Ascending aorta (tissue), 2 donors: ENCODE data around the gene CPNE1. TPM values are rescaled to one million over a fixed set of nuclear protein-coding genes. Genes with fewer than 3 reads are reported as not detected.
"Not testable (repeated sequence)": the region's sequence is repeated elsewhere in the genome, so short reads cannot be mapped to it uniquely, and the experiment has no call there.

Experiments used
- DNase-seq, 2 donors: peaks; one replicate each; pipeline ENCODE4 v3.0.0-alpha.2; 2019; ENCODE audit warnings: low spot score in 2 of 2
- H3K27ac ChIP-seq, 2 donors: fragments of 200-600 bp; sonication (generic); one replicate each; pipeline ENCODE4 v1.5.1; 2016 to 2017; ENCODE audit warnings: mild to moderate bottlenecking in 1 of 2
- H3K27me3 ChIP-seq: fragments of 200-600 bp; sonication (generic); one replicate; pipeline ENCODE4 v1.5.1; 2017
- H3K36me3 ChIP-seq, 2 donors: fragments of 200-600 bp; sonication (generic); one replicate each; pipeline ENCODE4 v1.5.1; 2016
- H3K4me1 ChIP-seq, 2 donors: fragments of 200-600 bp; sonication (generic); one replicate each; pipeline ENCODE4 v1.5.1; 2016 to 2017; ENCODE audit warnings: mild to moderate bottlenecking in 1 of 2
- H3K4me3 ChIP-seq, 2 donors: fragments of 200-600 bp; sonication (generic); one replicate each; pipeline ENCODE4 v1.5.1; 2016 to 2017; ENCODE audit warnings: mild to moderate bottlenecking in 1 of 2
- H3K9me3 ChIP-seq, 2 donors: fragments of 200-600 bp; sonication (generic); one replicate each; pipeline ENCODE4 v1.5.1; 2016
- CTCF ChIP-seq, 3 experiments: fragments of 200-600 bp in 2 of 3; fragments of 450-650 bp in 1 of 3; sonication (generic) in 2 of 3; IDR thresholded peaks; one replicate each; pipeline ENCODE4 v1.5.1; 2016 to 2019; ENCODE audit warnings: antibody characterized with exemption in 3 of 3, mild to moderate bottlenecking in 1 of 3, moderate library complexity in 1 of 3
- intact Hi-C: fragments of 100-400 bp; cut with DNase I; formaldehyde crosslinking; loops from one replicate; pipeline ENCODE4 v1.15.1; 2023
- total RNA-seq: library from RNA; depleted of rRNA; stranded (reverse); fragments of >200 nt; gene quantifications from one replicate; pipeline ENCODE4 v1.1.0, GENCODE V29; 2016

Gene CPNE1
- total RNA-seq, 1 donor from 2014 or later, result 208 TPM

- Histone ChIP-seq H3K36me3 (peaks cover 78 to 91% of the 10 kb centered on the region in 2 donors), H3K4me3 (no peak overlapping the region)
Observed at GRCh38 chr20:35710039-35710438, 45.3 kb upstream of the CPNE1 start.

DNA sequence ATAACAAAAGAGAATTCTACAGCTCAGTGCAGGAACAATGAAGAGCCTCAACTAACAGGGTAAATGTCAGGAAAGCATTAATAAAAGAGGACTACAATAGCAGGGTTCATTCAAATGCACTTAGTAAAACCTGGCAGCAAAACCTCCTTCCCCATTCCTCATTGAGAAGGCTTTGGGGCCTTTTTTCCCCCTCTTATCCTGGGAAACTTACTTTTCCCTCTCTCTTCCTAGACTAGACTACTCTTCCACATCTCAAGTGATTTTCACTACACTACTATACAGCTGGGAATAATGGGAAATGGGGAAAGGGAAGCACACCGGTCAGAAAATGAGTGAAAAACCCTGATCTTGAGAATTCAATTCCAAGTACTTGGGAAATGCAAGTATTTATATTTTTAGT, 44.6 kb upstream of the CPNE1 start:
- DNase-seq, result no peak
- Histone ChIP-seq H3K9me3 (no peaks in the 10 kb centered on the region), H3K36me3 (peaks cover 78 to 91% of the 10 kb centered on the region in 2 donors), H3K4me3 (no peak overlapping the region), H3K27me3 (no peaks in the 10 kb centered on the region), H3K27ac (no peak overlapping the region), H3K4me1 (peaks cover 0 to 13% of the 10 kb centered on the region in 2 donors)
- intact Hi-C loops, result no loop called here
- no peak for TF ChIP-seq CTCF (IDR thresholded peaks at IDR 0.05)

More at GRCh38 chr20:35710039-35710438, 45.3 kb upstream of the CPNE1 start:
- Histone ChIP-seq H3K9me3 (no peaks in the 10 kb centered on the region), H3K27ac (no peak overlapping the region), H3K27me3 (no peaks in the 10 kb centered on the region), H3K4me1 (peaks cover 0 to 13% of the 10 kb centered on the region in 2 donors)
- no peak for TF ChIP-seq CTCF (IDR thresholded peaks at IDR 0.05)
- no peak for DNase-seq
- intact Hi-C loops, result no loop called here

DNA sequence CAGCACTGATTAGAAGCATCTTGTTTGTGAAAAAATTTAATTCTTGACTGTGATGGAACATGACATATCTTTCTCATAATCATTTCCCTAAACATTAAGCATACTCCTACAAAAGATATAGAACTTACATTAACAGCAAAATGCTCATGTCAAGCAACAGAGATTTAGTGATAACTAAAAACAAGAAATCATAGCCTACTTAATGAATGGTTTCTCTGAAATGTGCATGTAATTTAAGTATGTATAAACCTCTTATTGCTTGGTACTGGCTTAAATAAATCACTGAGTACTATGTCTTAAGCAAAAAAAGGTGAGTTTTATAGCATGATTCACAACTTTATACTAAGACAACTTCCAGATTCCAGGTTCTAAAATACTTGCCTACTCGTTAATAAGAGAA, 43.8 kb upstream of the CPNE1 start:
- DNase-seq, result no peak
- Histone ChIP-seq H3K36me3 (peaks cover 78 to 91% of the 10 kb centered on the region in 2 donors), H3K4me3 (no peak overlapping the region), H3K27me3 (no peaks in the 10 kb centered on the region), H3K9me3 (no peaks in the 10 kb centered on the region), H3K27ac (no peak overlapping the region), H3K4me1 (peaks cover 0 to 13% of the 10 kb centered on the region in 2 donors)
- TF ChIP-seq CTCF (IDR thresholded peaks at IDR 0.05), result no peak
- intact Hi-C loops, result no loop called here

DNA sequence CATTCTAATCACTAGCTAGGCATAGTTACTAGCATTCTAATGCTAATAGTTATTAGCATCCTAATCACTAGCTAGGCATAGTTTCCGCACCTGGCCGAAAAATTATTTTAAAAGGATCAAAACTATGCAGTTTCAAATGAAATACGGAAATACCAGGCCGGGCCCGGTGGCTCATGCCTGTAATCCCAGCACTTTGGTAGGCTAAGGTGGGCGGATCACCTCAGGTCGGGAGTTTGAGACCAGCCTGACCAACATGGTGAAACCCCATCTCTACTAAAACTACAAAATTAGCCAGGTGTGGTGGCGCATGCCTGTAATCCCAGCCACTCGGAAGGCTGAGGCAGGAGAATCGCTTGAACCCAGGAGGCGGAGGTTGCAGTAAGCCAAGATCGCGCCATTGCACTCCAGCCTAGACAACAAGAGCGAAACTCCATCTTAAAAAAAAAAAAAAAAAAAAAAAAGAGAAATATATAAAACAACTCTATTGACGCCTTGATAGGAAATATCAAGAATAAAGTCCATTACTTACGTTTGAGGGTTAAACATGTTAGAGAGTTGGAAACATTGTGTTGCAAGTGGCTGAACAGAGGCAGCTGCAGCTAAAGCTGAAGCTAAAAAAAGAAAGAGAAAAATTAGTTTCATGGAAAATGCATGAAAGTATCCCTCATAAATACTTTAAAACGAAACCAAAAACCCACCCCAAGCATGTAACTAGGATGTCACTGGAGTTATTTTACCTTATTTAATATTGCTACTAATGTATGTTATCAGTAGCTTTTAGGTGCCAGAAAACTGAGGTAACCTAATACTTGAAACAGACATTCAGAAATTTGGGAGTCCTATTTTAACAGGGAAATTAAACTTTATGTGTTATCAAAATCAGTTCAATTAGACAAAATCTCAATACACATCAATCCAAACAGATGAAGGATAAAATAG, 42.2 kb upstream of the CPNE1 start:
- H3K4me3 ChIP-seq, H3K27ac ChIP-seq, H3K9me3 ChIP-seq, H3K27me3 ChIP-seq, intact Hi-C loops: not testable (repeated sequence)
- peak in 1 of 2 donors; percentile 43 for DNase-seq
- peaks cover 73 to 91% of the 10 kb centered on the region in 2 donors for H3K36me3 ChIP-seq
- peaks cover 0 to 11% of the 10 kb centered on the region in 2 donors for H3K4me1 ChIP-seq

- H3K4me1 ChIP-seq, intact Hi-C loops, H3K27ac ChIP-seq, H3K4me3 ChIP-seq, H3K9me3 ChIP-seq, H3K27me3 ChIP-seq: not testable (repeated sequence)
- H3K36me3 ChIP-seq, result peaks cover 66 to 90% of the 10 kb centered on the region in 2 donors
- peak in 1 of 2 donors; percentile 39 for DNase-seq
Observed at GRCh38 chr20:35705894-35706293, 41.2 kb upstream of the CPNE1 start.

DNA sequence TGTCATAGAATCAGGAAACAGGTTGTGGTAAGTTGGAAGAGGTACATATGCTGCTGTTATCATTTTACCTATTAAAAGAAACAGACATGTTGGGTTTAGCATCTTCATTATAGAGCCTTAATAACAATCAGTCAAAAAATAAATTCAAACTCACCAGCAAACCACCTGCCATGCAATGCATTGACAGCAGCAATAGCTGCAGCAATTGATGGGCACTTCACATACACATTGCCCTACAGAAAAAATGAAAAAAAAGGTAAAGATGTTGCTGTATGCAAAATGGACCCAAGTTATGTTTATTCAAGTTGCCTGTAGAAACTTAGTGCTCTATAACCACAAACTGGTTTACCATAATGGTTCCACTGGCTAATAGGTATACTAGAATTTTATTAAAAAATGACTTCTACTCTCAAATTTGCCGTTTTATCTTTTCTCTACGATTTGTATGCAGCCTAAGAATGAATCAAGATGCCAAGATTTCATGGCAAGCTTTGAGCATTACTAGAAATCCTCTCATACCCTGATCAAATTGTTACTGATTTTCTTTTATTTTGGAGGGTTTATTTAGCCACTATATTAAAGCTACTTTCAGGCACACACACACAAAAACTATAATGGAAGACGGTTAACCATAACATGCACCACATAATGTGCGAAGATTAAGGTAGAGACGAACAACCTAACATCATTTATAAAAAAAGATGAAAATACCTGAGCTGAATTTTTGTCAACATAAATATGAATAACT, 40.0 kb upstream of the CPNE1 start:
- intact Hi-C loops, result loop anchor here (5.0 kb wide), 1 partner anchor 38 kb away; the partner anchor contains the start of gene RBM39
- TF ChIP-seq CTCF (IDR thresholded peaks at IDR 0.05), result no peak

More for the DNA sequence above, 40.0 kb upstream of the CPNE1 start:
- Histone ChIP-seq H3K4me3 (no peak overlapping the region), H3K27me3 (no peaks in the 10 kb centered on the region), H3K36me3 (peaks cover 56 to 78% of the 10 kb centered on the region in 2 donors), H3K9me3 (no peaks in the 10 kb centered on the region), H3K27ac (no peak overlapping the region), H3K4me1 (peaks cover 3 to 12% of the 10 kb centered on the region in 2 donors)
- DNase-seq, result no peak
